ENCODE results near the gene C11orf54. TPM values are rescaled to one million over a fixed set of nuclear protein-coding genes. Genes with fewer than 3 reads are reported as not detected.

The C11orf54 gene
- total RNA-seq, 4 donors from 2014 or later: 23.4 to 43.1 (median 37.1) TPM

- Histone ChIP-seq H3K27me3 (no peaks in the 10 kb centered on the region), H3K9me3 (no peaks in the 10 kb centered on the region), H3K4me1 (no peaks in the 10 kb centered on the region), H3K27ac (no peak overlapping the region), H3K4me3 (no peak overlapping the region), H3K36me3 (peaks cover 0 to 67% (median 0%) of the 10 kb centered on the region in 3 donors)
- no peak for TF ChIP-seq POLR2A (IDR thresholded peaks at IDR 0.05)
- no peak for TF ChIP-seq EP300 (IDR thresholded peaks at IDR 0.05)
- no peak for TF ChIP-seq CTCF (IDR thresholded peaks at IDR 0.05)
- WGBS, 2 donors: 93 to 100% methylated on average over 1 of the region's 1 CpG
- no peak for DNase-seq (ENCODE audit: low spot score in 2 of 2)
Observed at GRCh38 chr11:93717501-93717900, 24.0 kb upstream of the C11orf54 start.

GRCh38 chr11:93718057-93718563 is 23.4 kb upstream of the C11orf54 start:
- no peaks in the 10 kb centered on the region for H3K9me3 ChIP-seq
- 85 to 86% methylated on average over 4 of the region's 4 CpGs for WGBS, 2 donors
- H3K4me1 ChIP-seq: no peaks in the 10 kb centered on the region
- H3K36me3 ChIP-seq: peaks cover 0 to 72% (median 0%) of the 10 kb centered on the region in 3 donors
- H3K27me3 ChIP-seq: no peaks in the 10 kb centered on the region
- H3K4me3 ChIP-seq: no peak overlapping the region
- H3K27ac ChIP-seq: no peak overlapping the region
- TF ChIP-seq EP300 (IDR thresholded peaks at IDR 0.05) (peak in 1 of 2 donors; percentile 8), POLR2A (IDR thresholded peaks at IDR 0.05) (no peak)
- no peak for DNase-seq (ENCODE audit: low spot score in 2 of 2)

GRCh38 chr11:93719310-93719709 is 22.2 kb upstream of the C11orf54 start:
- TF ChIP-seq EP300 (IDR thresholded peaks at IDR 0.05): no peak
- no peak for TF ChIP-seq POLR2A (IDR thresholded peaks at IDR 0.05)
- no peak for TF ChIP-seq CTCF (IDR thresholded peaks at IDR 0.05)
- no peaks in the 10 kb centered on the region for H3K27me3 ChIP-seq
- no peak overlapping the region for H3K4me3 ChIP-seq
- no peaks in the 10 kb centered on the region for H3K9me3 ChIP-seq
- no peaks in the 10 kb centered on the region for H3K4me1 ChIP-seq
- DNase-seq (ENCODE audit: low spot score in 2 of 2): no peak
- 93 to 99% methylated on average over 4 of the region's 4 CpGs for WGBS, 2 donors
- no peak overlapping the region for H3K27ac ChIP-seq
- peaks cover 0 to 73% (median 0%) of the 10 kb centered on the region in 3 donors for H3K36me3 ChIP-seq

- Histone ChIP-seq H3K27me3 (no peaks in the 10 kb centered on the region), H3K4me1 (no peaks in the 10 kb centered on the region)
- 94 to 97% methylated on average over 7 of the region's 7 CpGs for WGBS, 2 donors
Observed at GRCh38 chr11:93720522-93720921, 20.9 kb upstream of the C11orf54 start.

GRCh38 chr11:93724089-93724488 is 17.4 kb upstream of the C11orf54 start:
- no peaks in the 10 kb centered on the region for H3K27me3 ChIP-seq
- 92 to 95% methylated on average over 1 of the region's 1 CpG for WGBS, 2 donors
- H3K9me3 ChIP-seq: no peaks in the 10 kb centered on the region
- H3K4me3 ChIP-seq: no peak overlapping the region
- no peak overlapping the region for H3K27ac ChIP-seq
- DNase-seq (ENCODE audit: low spot score in 2 of 2): no peak
- no peaks in the 10 kb centered on the region for H3K4me1 ChIP-seq
- TF ChIP-seq EP300 (IDR thresholded peaks at IDR 0.05) (no peak), POLR2A (IDR thresholded peaks at IDR 0.05) (no peak), CTCF (IDR thresholded peaks at IDR 0.05) (no peak)
- peaks cover 0 to 81% (median 19%) of the 10 kb centered on the region in 3 donors for H3K36me3 ChIP-seq

More at GRCh38 chr11:93720522-93720921, 20.9 kb upstream of the C11orf54 start:
- H3K27ac ChIP-seq: no peak overlapping the region
- no peak for DNase-seq (ENCODE audit: low spot score in 2 of 2)
- H3K36me3 ChIP-seq: peaks cover 0 to 74% (median 4%) of the 10 kb centered on the region in 3 donors
- H3K9me3 ChIP-seq: no peaks in the 10 kb centered on the region
- no peak for TF ChIP-seq EP300 (IDR thresholded peaks at IDR 0.05)
- no peak for TF ChIP-seq POLR2A (IDR thresholded peaks at IDR 0.05)
- TF ChIP-seq CTCF (IDR thresholded peaks at IDR 0.05): no peak
- H3K4me3 ChIP-seq: no peak overlapping the region

All from tibial nerve (tissue), 4 donors.